HK-2 (cell line): Measurements from ENCODE around the gene CLEC18B.

Experiments used
- DNase-seq: peaks from one replicate; pipeline ENCODE4 v3.0.0-alpha.2; 2018; ENCODE audit not compliant: unreplicated experiment

Gene CLEC18B

DNA sequence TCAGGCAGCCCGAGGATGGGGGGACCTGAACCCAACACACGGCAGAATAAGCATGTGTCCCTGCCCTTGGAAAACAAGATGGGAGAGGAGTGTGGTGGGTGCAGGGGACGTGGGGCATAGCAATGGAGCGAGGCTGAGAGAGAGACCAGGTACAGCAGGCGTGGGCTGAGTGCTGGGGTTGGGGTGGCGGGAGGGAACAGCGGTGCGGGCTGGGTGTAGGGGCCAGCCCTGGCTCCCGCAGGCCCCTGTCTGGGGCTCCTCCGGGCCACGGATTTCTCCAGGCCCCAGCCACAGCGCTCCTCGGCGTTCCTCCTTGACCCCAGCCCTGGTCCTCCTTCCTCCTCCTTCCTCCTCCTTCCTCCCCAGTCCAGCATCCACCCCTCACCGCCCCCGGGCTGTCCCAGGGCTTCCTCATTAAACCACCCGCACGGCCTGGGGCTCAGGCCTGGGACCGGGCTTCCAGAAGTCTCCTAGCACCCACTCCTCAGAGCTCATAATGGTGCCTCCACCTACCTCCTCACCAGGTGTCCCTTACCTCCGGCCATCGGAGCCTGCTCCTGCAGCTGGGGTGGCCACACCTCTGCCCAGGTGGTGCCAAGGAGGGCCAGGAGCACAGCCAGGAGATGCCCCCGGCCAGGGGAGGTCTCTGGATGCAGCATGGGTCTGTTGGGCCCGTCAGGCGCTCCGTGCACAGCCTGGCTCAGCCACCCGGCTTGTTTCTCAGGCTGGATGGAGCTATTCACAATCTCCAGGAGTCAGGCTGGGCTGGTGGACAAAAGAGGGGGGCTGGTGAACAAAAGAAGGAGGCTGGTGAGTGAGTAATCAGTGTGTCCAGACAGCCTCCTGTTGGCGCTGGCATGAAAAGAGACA, at the start of gene CLEC18B:
TSS of gene CLEC18B (minus strand) at position 867 of the 870 bp plus-strand sequence. CDS start at position 659, 208 bp downstream.
- peak; percentile 71 for DNase-seq

- DNase-seq: no peak
Observed at GRCh38 chr16:74469946-74470478, 48.7 kb upstream of the CLEC18B start.

DNA sequence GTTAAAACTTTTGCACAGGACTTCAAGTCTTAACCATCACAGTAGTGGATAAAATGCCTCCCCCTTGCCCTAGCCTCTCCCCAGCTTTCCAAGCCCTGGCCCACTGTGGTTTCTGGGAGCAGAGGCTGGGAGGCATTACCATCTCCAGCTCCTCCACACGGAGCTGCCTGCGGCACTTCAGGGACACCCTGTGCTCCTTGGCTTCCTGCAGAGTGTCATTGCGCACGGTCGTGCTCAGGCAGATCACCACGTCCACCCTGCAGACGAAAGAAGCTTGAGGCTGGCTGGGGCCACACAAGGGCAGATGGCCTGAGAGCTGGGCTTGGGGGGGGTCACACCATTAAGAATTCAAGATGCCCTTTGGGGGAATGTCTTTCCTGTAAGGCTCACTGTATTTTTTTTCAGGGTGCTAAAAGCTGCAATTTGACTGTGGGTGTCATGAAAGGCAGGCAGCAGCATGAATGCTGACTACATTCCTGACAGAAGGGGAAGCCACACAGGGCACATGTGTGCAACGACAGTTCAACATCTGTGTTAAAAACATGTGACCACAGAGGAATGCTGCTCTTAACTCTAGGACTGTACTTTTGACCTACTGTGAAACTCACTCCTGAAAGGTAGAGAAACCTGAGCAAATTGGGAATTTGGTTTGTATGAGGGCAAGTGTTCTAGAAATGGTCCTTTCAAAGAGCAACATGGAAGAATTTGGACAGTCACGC, 47.7 kb upstream of the CLEC18B start:
- DNase-seq: no peak

- DNase-seq: no peak
Observed at GRCh38 chr16:74466872-74467271, 45.6 kb upstream of the CLEC18B start.

DNA sequence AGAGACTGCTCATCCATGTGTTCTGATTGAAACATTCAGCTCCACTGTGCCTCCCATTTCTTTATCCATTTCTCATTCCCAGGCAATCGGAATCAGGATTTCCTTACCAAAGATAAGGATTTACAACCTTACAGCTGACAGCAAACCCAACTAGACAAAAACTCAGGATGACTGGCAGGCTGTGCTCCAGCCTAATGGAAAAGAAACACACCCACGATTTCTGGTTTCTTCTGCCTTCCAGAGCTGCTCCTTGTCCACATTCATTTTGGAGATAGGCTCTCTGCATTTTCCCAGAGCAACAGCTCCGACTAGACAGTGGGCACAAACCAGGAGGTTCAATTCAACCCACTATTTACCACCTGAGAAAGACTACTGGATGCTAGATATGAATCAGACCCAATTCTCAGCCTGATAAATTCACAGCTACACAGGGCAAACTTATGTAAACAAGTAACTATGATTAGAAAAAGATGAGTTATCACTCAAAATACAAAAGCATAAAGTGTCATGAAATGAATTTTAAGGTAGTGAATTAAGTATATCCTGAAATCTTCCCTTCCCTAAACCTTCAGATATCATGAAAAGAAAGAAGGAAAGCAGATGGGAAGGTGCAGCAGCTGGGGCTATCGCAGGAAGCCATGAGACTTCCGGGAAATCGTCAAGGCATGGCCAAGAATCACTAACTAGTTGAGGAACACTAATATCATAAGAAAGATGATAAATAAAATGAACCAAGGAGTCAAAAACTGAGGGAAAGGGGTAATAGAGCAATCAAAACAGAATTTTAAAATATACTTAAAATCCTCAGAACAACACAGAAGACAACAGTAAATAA, 44.8 kb upstream of the CLEC18B start:
- no peak for DNase-seq

- DNase-seq: no peak
Observed at GRCh38 chr16:74465281-74465680, 44.0 kb upstream of the CLEC18B start.

DNA sequence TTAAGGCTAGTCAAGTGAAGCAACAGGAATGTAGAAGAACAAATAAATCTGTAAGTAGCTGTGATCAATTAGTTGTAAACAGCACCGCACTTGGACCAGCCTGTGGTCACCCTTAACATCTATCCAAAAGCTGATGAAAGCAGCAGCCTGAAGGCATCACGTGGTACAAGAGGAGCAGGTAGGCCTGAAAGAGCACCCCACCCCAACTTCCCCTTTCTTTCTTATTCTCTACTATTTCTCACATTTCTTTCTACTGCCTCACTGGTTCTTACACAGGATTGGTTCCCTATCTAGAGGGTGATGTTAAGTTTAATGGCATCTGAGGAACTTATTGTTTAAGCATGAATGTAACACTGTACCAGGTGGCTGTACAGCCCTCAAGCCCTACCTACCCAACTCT, 42.6 kb upstream of the CLEC18B start:
- DNase-seq: no peak

- no peak for DNase-seq
Observed at GRCh38 chr16:74462361-74462760, 41.1 kb upstream of the CLEC18B start.

GRCh38 chr16:74461826-74462225, 40.5 kb upstream of the CLEC18B start:
- DNase-seq: no peak

- DNase-seq: no peak
Observed at GRCh38 chr16:74460542-74460941, 39.3 kb upstream of the CLEC18B start.

DNA sequence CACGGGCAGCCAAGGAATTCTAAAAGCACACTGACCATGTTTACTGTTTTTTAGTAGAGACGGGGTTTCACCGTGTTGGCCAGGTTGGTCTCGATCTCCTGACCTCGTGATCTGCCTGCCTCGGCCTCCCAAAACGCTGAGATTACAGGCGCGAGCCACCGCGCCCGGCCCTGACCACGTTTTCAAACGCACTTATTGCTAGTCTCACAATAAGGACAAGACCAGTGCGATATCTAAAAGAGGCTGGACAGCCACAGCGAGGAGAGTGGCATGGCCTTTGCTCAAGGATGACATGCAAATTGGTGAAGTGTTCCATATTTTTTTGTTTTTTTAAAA, 35.0 kb upstream of the CLEC18B start:
- DNase-seq: no peak

- DNase-seq: no peak
Observed at GRCh38 chr16:74455619-74456289, 34.5 kb upstream of the CLEC18B start.

- no peak for DNase-seq
Observed at GRCh38 chr16:74455213-74455612, 33.9 kb upstream of the CLEC18B start.

DNA sequence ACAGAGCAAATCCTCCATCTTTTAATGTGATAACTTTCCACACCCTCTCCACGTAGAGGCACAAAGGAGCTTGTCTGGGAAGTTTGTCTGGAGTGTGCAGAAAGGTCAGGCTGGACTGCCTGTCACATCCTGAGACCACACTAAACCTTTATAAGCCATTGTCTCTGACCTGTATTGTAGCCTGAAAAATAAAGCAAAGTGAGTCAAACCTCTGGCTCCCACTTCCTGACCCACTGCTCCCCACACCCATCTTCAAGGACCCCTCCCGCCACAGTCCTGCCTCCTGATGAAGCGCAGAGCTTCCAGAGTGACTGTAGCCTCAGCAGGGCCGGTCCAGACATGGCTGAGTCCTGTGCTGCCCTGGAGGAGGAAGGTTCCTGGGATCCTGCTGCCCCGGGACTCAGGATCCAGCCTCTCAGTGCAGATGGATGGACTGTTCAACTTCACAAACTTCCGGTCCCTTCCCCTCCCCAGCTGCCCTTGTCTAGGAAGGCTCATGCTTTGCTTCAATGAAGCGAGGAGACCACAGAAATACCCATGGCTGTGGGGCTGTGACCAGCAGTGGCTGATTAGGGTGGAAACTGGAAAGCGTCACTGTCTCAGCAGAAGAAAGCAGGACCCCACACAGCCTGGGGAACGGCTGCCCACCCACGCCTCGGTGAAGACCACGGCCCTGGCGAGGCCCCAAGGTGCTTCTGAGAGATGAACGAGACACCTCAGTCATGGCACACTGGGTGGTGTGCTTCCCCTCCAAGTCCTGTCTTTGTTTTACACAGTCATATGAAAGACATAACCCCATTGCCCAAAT, 30.9 kb upstream of the CLEC18B start:
- DNase-seq: peak; percentile 83

DNA sequence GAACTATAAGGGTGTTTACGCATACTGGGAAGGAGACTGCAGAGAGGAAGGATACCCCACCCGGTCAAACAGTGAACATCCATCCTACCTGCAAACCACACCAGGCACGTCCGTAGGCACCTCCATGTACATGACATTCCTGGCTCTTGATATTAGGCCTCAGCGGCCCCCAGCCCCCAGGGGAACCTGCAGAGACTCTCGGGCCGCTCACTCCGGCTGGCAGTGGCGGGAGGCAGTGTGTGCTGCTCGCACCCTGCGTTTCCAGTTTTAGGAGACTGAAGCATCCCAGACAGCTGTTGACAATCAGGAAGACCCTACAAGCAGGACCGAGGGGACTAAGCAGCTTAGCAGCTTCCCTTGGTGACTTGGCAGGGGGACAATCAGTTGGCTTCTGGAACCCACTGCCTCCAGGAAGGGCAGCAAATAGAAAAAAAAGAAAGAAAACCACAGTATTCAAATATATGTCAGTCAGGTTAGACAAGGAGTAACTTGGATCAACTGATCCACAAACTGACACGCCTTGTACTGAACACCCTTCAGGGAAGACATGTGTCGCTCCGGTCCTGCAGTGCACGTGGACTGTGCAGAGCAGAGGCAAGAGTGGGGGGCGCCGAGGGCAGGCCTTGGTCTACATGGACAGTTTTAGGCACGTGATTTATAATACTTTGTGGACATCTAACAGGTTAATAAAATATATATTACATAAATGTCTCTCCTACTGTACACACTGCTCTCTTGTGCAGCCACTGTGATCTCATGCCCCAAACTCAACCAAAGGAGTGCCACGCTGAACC, 29.9 kb upstream of the CLEC18B start:
- no peak for DNase-seq

DNA sequence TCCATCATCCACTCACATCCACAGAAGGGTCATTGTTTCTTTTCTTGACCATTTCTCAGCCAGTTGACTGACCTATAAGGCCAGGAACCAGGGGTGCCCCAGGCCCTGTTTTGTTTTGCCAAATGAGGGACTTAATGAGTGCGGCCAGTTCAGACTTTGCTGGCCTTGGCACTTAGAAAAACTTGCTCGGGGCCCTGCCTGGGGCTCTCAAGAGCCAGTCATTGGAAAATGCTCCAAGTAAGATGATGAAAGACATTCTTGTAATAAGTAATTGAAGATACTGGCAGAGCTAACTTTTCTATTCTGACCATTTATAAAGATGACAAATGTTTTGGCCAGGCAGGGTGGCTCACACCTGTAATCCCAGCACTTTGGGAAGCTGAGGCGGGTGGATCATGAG, 29.0 kb upstream of the CLEC18B start:
- no peak for DNase-seq

- DNase-seq: peak; percentile 66
Observed at GRCh38 chr16:74449470-74449869, 28.2 kb upstream of the CLEC18B start.

GRCh38 chr16:74448990-74449389, 27.7 kb upstream of the CLEC18B start:
- DNase-seq: peak; percentile 63

DNA sequence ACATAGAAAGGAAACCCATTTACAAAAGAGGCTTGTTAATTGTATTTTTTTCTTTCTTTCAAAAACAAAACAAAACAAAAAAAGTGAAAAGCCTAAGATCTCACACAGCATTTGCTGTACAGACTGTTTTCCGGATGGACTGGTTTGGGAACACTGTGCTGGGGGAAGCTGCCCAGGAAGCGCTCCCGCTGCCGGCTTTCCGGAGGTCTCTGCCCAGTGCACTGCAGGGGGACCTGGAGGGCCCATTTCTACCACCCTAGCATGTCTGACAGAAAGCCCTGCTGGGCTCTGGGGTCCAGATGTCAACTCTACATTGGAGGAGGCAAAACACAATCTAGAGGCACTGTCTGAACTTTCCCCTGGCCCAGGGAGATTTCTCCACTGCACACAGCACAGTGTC, 26.3 kb upstream of the CLEC18B start:
- no peak for DNase-seq

DNA sequence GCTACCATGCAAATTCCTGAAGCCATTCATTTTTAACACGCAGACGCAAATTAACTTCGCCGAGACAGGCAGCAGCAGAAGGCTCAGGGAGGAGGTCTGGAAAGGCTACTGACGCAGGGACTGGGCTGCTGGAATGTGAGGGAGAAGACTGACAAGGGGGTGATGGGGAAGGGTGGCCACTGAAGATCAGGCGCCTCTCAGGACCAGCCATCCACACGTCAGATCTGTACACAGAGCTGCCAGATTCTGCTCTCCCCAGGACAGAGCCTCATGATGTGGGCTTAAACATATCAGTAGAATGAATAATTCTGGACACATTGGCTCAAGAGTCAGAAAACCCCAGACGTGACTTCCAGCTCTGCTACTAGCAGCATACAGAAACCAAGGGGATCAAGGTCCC, 25.6 kb upstream of the CLEC18B start:
- DNase-seq: no peak
